GM19099 (cell line): Measurements from ENCODE around the gene RNF213.

Source experiments
- POLR2A ChIP-seq: IDR thresholded peaks from 3 replicates; pipeline ENCODE4 v1.6.1; 2011; ENCODE audit warnings: low read depth; ENCODE audit not compliant: insufficient read length; ENCODE audit errors: extremely low read depth

Gene RNF213

DNA sequence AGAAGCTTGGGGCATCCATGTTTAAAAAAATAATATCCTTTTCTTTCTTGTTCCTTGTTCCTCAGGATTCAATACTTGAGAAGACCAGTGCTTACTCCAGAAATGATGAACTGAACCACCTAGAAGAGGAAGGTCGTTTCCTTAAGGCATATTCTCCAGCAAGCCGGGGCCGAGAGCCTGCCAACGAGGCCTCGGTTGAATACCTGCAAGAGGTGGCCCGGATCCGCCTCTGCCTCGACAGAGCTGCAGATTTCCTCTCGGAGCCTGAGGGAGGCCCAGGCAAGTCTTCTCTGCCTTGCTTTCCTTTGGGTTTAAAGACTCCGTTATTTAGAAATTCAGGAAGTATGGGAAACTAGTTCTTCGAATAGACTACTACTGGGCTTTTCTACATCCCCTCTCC lies 111.8 kb downstream of the RNF213 start:
- TF ChIP-seq POLR2A: no peak

DNA sequence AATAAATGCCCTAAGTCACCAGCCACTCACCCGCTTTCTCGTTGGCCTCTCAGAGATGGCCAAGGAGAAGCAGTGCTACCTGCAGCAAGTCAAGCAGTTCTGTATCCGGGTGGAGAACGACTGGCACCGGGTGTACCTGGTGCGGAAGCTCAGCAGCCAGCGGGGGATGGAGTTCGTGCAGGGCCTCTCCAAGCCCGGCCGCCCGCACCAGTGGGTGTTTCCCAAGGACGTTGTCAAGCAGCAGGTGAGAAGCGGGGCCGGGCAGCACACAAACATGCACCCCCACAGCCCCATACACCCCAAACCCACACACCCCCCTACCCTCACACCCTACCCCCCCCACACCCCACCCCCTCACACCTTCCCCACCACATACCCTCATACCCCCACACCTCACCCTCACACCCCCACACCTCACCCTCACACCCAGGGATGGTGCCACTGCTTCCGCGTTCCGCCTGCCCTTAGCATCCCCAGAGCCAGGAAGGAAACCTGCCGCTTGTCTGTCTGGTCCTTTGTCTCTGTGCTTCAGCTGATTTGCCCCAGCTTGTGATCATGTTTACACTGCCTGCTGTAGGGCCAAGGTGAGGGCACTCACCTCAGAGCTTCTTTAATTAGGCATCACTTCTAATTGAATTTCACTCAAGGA lies 112.4 kb downstream of the RNF213 start:
- TF ChIP-seq POLR2A: no peak

DNA sequence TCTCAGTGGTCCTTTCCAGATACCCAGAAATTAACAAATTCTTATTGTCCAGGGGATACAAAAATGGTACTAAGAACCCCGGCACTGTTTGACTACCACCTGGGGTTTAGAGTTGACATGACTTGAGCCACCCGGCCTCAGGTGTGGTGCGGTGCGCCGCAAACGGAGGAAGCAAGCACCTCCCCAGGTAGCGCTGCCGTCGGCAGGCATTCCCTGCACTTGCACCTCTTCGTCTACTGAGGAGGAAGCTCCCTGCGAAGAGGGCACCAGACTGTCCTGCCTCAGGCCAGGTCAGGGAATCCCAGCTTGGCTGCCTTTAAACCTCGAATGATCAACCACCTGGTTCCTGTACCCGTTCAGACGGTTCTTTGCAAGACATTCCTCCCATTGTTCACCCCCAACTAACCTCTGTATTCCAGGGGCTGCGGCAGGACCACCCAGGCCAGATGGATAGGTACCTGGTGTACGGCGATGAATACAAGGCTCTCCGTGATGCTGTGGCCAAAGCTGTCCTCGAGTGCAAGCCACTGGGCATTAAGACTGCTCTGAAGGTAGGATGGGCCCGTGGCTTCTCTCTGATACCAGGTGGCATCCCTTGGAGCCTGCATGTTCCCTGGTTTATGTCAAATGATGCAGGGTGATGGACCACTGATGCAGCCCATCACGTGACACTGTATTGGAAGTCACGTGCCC lies 113.5 kb downstream of the RNF213 start:
- TF ChIP-seq POLR2A: no peak

DNA sequence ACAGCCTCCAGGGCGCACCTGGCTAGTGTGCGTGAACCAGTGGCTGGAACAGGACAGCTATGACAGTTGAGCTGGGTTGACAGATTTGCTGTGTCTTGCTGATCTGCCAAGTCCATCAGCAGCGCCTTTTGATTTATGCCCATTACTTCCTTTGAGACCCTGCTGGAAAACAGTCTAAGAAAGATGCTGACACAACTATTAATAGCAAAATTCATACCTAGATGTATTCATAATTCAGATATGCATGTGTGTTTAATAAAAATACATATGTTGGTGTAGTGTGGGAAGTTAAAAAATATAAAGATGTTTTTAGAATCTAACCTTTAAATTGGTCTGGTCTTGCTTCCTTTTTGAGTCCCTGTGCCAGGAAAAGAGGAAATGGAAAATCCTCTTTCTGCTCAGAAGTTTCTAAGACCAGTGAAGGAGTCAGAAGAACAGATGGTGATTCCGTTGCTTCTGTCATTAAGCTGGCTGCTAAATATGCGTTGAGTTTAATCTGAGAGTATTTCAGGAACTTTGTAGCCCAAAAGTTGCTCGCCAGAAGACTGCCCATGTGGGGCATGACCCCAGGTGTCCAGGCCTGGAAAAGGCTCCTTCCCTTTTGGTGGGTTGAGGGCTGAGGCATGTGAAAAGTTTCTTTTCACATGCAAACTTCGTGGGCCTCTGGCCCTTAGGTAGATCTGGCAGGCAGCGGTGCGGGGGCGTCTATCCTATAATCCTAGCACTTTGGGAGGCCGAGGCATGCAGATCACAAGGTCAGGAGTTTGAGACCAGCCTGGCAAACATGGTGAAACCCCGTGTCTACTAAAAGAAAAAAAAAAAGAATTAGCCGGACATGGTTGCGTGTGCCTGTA lies 114.3 kb downstream of the RNF213 start:
- TF ChIP-seq POLR2A: no peak

DNA sequence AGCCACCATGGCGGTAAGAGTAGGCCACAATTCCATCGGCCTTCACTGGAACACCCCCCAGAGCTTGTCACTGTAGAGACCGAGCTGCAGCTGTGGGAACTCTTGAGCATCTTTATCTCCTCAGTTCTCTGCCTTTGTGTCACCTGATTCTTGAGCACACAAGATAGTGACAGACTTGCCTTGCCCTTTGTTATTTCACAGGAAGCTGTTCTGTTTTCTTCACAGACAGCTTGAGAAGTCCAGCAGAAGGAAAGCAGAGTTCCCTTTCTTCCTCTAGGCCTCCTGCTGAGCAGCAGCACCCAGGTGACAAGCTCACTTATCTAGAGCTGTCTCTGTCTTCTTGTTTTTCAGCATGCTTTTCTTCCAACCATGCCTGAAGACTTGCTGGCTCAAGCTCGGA lies 115.9 kb downstream of the RNF213 start:
- no peak for TF ChIP-seq POLR2A

DNA sequence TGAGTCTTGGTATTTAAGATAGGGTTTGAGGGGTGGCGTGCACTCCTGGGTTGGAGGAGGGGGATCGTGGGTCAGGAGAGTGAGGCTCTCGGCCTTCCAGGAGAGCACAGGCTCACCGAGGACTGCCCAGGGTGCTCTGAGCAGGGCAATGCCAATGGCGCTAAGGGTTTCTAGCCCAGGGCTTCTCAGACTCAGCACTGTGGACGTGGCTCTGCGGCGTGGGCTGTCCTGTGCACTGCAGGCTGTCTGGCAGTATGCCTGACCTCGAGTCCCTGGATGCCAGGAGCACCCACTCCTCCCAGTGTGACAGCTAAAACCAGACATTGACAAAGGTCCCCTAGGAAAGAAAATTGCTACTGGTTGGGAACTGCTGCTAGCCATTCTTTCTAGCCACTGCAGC lies 117.1 kb downstream of the RNF213 start:
- TF ChIP-seq POLR2A: no peak

DNA sequence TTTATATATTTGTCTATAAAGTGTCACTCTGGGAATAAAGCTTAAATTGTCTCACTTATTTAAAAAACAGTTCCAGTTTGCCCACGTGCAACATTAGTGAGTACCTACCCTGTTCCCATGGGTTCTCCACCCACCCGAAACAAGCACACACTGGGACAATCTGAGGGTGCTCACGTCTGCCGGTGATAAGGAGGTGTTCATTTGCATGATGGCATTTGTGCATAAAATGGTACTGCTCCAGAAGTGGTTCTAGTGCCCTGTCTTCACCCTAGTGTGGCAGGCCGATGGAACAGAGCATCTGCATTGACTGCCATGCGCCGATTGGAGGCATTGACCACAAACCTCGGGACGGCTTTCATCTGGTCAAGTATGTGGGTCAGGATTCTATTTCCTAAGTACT lies 118.7 kb downstream of the RNF213 start:
- no peak for TF ChIP-seq POLR2A

DNA sequence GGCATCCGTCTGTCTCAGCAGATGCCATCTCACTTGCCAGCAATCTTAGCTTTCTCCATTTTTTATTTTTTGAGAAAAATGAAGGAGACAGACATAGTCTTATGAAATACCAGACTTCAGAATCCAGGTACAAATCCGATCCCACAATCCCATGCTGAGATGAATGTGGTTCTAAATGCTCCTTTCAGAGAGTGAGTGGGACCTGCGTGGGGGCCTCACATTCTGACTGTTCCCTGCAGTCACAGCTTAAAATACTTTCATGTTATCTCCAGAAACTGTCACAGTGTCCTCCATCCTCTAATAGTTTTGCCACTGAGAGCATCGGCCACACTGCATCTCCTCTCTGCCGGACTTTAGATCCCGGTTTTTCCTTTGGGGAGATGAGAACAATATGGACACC lies 119.4 kb downstream of the RNF213 start:
- TF ChIP-seq POLR2A: no peak

DNA sequence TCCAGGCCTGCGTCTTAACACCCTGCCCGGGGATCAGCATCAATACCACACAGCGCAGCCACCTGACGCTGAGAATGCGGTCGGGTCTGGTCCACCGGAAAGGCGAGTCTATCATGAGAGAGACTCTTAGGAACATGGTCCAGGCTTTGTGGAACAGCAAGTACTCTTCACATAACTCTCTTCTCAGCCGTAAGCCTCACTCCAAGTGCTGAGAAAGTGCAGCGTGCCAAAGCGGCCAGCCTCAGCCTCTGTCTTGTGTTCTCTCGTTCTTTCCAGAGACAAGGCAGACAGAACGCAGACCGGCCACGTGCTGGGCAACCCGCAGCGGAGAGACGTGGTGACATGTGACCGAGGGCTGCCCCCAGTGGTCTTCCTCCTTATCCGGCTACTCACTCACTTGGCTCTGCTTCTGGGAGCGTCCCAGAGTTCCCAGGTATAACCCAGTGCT lies 119.9 kb downstream of the RNF213 start:
- TF ChIP-seq POLR2A: no peak

DNA sequence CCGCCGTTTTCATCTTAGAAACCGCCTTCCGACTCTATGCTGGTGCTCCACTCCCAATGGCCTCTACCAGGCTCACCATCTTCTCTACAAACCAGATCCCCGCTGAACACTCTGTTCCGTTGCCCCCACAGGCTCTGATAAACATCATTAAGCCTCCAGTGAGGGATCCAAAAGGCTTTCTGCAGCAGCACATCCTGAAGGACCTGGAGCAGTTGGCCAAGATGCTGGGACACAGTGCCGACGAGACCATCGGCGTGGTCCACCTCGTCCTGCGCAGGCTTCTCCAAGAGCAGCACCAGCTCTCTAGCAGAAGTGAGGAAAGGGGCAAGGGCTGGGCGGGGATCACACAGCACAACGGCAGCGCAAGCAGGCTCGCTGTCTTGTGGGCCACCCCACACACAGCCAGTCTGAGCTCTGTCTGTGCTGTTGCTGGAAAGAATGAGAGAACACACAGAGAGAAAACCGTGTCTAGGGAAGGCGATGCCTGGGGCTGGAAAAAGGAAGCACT lies 120.8 kb downstream of the RNF213 start:
- TF ChIP-seq POLR2A: no peak

DNA sequence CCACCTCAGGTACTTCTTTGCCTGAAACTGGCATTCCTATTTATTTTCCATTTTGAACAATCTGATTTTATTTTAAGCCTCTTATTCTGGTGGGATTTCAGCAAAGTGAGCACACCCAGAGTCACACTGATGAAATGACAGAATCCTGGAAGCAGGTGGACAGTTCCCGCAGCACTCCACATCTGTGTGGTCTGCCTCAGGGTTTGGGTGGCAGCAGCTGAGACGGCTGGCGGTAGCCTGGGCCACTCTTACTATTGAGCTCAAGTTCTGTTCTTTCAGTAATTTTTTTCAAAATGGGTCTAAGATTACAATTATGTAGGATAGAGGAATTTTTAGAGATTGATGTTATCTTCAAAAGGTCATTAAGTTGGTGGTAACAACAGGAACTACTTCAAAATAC lies 121.8 kb downstream of the RNF213 start:
- no peak for TF ChIP-seq POLR2A

DNA sequence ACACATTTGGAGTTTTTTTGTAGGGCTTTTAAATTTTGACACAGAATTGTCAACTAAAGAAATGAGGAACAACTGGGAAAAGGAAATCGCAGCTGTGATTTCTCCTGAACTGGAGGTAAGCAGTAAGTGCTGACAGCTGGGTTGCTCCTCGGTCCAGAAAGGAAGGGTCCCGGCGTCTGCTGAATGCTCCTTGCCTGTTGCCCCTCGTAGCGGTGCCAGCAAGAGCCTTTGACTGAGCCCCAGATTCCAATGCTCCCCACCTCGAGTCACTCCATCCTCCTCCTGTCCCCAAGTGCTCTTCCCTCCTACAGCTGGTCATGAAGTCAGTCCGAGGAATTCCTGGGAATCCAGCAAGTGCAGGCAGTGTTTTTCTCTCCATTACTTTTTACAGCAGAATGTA lies 122.3 kb downstream of the RNF213 start:
- no peak for TF ChIP-seq POLR2A

DNA sequence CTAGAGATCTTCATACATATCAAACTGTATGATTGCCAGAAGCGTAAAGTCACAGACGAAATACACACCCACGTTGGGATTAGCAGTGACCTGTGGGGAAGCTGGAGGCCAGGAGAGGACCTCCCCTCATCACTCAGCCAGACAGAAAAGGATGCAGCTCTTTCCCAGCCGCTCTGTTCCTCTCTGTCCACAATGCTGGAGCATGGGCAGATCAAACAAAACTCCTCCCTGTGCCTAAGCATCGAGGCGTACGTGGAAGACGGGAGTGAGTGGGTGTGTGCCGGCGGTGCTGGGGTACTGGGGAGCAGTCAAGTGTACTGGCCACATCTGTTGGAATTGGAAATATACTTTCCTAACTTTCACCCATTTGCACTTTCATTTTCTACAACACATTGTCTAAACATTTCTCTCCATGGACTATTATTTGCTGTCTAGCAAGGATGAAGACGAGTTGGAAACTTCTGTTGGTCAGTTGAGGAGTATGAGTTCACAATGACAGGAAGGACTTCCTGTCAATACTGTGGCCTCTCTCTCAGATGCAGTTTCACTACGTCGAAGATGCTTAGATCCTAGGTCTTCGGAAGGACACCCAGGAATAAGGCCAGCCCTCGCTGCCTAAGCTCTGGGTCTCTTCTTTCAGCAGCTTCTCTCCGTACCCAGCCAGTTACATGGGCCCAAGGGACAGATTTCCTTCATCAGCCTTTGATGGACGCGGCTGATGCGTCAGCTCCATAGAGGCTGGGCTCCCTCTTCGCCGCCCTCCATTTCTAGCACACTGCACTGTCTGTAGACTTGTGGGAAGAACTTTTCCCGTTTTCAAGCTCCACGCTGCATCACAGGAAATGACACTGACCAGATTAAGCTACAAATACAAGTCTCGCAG lies 123.7 kb downstream of the RNF213 start:
- no peak for TF ChIP-seq POLR2A

DNA sequence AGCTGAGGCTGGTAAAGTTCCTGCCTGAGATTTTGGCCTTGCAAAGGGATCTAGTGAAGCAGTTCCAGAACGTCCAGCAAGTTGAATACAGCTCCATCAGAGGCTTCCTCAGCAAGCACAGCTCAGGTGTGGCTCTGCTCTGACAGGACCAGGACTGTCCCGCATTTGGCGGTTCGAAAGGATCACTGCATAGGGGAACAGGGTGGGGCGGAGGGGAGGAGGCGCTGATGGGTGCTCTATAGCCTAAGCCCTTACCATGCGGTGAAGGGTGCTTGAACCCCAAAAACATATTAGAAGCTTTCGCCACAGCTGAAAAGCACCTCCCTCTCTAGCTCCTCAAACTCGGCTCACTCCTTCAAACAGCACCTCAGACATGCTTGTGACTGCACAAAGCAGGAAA lies 124.4 kb downstream of the RNF213 start:
- no peak for TF ChIP-seq POLR2A

DNA sequence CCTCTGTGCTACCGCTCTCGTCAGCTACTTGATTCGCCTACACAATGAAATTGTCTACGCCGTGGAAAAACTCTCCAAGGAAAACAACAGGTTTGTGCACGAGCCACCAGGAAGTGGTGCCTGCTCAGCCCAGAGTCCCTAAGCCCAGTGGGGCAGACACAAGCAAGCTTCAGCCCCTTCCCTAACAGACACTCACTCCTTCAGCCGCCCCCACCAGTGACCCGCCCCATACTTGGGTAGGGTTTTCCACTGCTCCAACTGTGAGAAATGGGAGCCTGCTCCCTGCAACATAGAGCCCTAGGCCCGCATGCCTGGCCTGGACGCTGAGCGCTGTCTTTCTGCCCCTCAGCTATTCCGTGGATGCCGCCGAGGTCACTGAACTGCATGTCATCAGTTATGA lies 125.7 kb downstream of the RNF213 start:
- TF ChIP-seq POLR2A: no peak

DNA sequence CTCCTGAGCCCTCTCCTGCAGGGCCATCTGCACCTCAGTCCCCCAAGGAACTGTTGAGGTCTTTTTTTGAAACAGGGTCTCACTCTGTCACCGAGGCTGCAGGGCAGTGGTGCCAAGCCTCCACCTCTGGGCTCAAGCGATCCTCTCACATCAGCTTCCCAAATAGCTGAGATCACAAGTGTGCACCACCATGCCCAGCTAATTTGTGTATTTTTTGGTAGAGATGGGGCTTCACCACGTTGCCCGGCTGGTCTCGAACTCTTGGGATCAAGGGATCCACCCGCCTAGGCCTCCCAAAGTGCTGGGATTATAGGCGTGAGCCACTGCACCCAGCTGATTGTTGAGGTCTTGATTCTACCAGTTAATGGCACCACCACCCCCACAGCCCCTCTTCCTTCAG lies 126.4 kb downstream of the RNF213 start:
- TF ChIP-seq POLR2A: no peak
